Natural killer cell (primary cell): ENCODE measurements around the gene BPNT1. TPM values are rescaled to one million over a fixed set of nuclear protein-coding genes. Genes with fewer than 3 reads are reported as not detected.

Source experiments
- ATAC-seq, 3 donors: fragments of 150-1000 bp in 2 of 3; fragments of 200-7000 bp in 1 of 3; cut with Tn5 transposase; 1 replicate in 1 of 3; 2 replicates in 2 of 3; pipeline ENCODE4 v1.10.0; 2021; ENCODE audit warnings: mild to moderate bottlenecking in 2 of 3, moderate library complexity in 2 of 3
- DNase-seq, 2 donors: peaks; one replicate each; pipeline versions ENCODE4 v3.0.0 to v3.0.0-alpha.2; 2013 to 2021; ENCODE audit warnings: mixed read lengths in 1 of 2
- H3K27ac ChIP-seq: one replicate; pipeline ENCODE4 v1.5.1; 2013; ENCODE audit warnings: mild to moderate bottlenecking, low read length
- H3K27me3 ChIP-seq: one replicate; pipeline ENCODE4 v1.6.1; 2013; ENCODE audit warnings: low read length; ENCODE audit not compliant: control insufficient read depth, insufficient read depth
- H3K36me3 ChIP-seq: one replicate; pipeline ENCODE4 v1.6.1; 2013; ENCODE audit warnings: low read length; ENCODE audit not compliant: control insufficient read depth, insufficient read depth
- H3K4me1 ChIP-seq: one replicate; pipeline ENCODE4 v1.6.1; 2013; ENCODE audit warnings: low read length; ENCODE audit not compliant: control insufficient read depth, insufficient read depth
- H3K4me3 ChIP-seq: one replicate; pipeline ENCODE4 v1.5.1; 2013; ENCODE audit warnings: low read length
- H3K9me3 ChIP-seq: one replicate; pipeline ENCODE4 v1.6.1; 2013; ENCODE audit warnings: low read length; ENCODE audit not compliant: control insufficient read depth, insufficient read depth
- H3K27ac Mint-ChIP-seq, 2 donors: one replicate each; pipeline ENCODE4 v1.8.0; 2022; ENCODE audit warnings: mild to moderate bottlenecking in 2 of 2, mixed read lengths in 2 of 2, moderate library complexity in 1 of 2
- H3K27me3 Mint-ChIP-seq, 2 donors: one replicate each; pipeline ENCODE4 v1.8.0; 2022; ENCODE audit warnings: low read depth in 2 of 2, mixed read lengths in 2 of 2
- H3K36me3 Mint-ChIP-seq: one replicate; pipeline ENCODE4 v1.8.0; 2022; ENCODE audit warnings: mixed read lengths
- H3K4me1 Mint-ChIP-seq, 2 donors: one replicate each; pipeline ENCODE4 v1.8.0; 2022; ENCODE audit warnings: mixed read lengths in 2 of 2
- H3K4me3 Mint-ChIP-seq: one replicate; pipeline ENCODE4 v1.8.0; 2022; ENCODE audit warnings: mild to moderate bottlenecking, moderate library complexity, mixed read lengths
- H3K9me3 Mint-ChIP-seq, 2 donors: one replicate each; pipeline ENCODE4 v1.8.0; 2022; ENCODE audit warnings: mixed read lengths in 2 of 2
- WGBS: methylation state at CpG from one replicate; pipeline ENCODE4 v1.1.7; 2013; ENCODE audit warnings: missing lambda C conversion rate; ENCODE audit not compliant: insufficient coverage; 5-methylcytosine and 5-hydroxymethylcytosine counted together
- intact Hi-C: fragments of 100-400 bp; cut with micrococcal nuclease; formaldehyde crosslinking; loops from one replicate; pipeline ENCODE4 v1.14.2; 2022
- total RNA-seq, 4 donors: library from RNA; stranded (reverse); fragments of 120-200 nt in 1 of 4; gene quantifications; one replicate each; pipeline versions ENCODE4 v1.2.3 to v1.2.4, GENCODE V29; 2013 to 2022
- TF ChIP-seq, protein P1 (sequence below): fragments of 200-600 bp; IDR thresholded peaks from one replicate; pipeline ENCODE4 v1.8.0; 2022; ENCODE audit warnings: antibody characterized with exemption

Gene BPNT1
- total RNA-seq, 3 donors from 2014 or later (not counting 1 experiment from before 2014, with no cell fraction given), result 8.8 to 11.6 (median 8.9) TPM

DNA sequence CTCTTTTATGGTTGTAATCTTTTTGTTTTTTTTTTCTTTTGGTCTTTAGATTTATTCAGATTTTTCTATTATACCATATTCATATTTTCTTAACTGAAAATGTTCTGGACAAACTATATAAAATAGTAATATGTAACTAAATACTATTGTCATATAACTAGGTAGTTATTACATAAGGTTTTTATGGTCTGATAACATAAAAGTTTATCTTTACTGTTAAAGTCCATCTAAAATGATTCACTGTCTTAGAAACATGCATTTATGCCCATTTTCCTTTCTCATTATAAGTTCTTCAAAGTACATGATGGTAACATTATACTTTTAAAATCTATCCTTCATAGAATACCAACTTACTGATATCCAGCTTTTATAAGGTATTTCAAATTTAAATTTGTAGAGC lies 33.5 kb upstream of the BPNT1 start:
- peaks cover 17% of the 10 kb centered on the region for H3K36me3 ChIP-seq
- no peak overlapping the region for H3K4me3 Mint-ChIP-seq
- H3K9me3 Mint-ChIP-seq, result no peaks in the 10 kb centered on the region
- no peak overlapping the region for H3K27ac Mint-ChIP-seq
- H3K4me1 Mint-ChIP-seq, result peaks cover 5 to 8% of the 10 kb centered on the region in 2 donors
- no peaks in the 10 kb centered on the region for H3K36me3 Mint-ChIP-seq
- intact Hi-C loops, result no loop called here
- no peak overlapping the region for H3K27ac ChIP-seq
- no peaks in the 10 kb centered on the region for H3K27me3 ChIP-seq
- no peaks in the 10 kb centered on the region for H3K9me3 ChIP-seq
- no peaks in the 10 kb centered on the region for H3K27me3 Mint-ChIP-seq
- DNase-seq, result no peak
- no peaks in the 10 kb centered on the region for H3K4me1 ChIP-seq
- TF ChIP-seq, protein P1, sequence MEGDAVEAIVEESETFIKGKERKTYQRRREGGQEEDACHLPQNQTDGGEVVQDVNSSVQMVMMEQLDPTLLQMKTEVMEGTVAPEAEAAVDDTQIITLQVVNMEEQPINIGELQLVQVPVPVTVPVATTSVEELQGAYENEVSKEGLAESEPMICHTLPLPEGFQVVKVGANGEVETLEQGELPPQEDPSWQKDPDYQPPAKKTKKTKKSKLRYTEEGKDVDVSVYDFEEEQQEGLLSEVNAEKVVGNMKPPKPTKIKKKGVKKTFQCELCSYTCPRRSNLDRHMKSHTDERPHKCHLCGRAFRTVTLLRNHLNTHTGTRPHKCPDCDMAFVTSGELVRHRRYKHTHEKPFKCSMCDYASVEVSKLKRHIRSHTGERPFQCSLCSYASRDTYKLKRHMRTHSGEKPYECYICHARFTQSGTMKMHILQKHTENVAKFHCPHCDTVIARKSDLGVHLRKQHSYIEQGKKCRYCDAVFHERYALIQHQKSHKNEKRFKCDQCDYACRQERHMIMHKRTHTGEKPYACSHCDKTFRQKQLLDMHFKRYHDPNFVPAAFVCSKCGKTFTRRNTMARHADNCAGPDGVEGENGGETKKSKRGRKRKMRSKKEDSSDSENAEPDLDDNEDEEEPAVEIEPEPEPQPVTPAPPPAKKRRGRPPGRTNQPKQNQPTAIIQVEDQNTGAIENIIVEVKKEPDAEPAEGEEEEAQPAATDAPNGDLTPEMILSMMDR, result no peak
- no peak for ATAC-seq
- H3K4me3 ChIP-seq, result no peak overlapping the region

DNA sequence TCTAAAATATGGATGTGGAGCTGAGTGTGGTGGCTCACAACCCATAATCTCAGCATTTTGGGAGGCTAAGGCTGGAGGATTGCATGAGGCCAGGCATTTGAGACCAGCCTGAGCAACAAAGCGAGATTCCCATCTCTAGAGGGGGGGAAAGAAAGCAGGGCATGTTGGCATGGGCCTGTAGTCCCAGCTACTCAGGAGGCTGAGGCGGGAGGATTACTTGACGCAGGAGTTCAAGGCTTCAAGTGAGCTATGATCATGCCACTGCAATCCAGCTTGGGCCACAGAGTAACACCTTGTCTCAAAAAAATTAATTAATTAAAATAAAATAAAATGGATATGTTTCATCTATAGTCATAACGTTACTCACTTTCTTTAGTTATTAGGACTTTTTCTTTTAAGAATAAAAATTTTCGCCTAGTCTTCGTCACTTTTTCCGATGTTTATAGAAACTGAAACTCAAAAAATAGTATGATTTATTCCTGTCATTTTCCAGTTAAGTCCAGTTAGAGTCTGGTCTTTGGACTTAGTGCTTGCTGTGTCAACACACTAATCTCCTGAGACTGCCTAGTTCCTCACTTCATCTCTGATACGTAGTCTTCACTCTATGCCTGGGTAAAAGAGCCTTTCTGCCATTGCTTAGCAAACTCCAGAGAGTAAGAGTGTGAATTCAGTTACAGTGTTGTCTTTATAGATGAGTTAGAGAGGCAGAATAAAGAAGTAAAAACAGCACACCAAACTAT lies 32.4 kb upstream of the BPNT1 start:
- Mint-ChIP-seq H3K4me1 (peaks cover 5 to 8% of the 10 kb centered on the region in 2 donors), H3K9me3 (no peaks in the 10 kb centered on the region), H3K36me3 (no peaks in the 10 kb centered on the region), H3K4me3 (no peak overlapping the region), H3K27ac (no peak overlapping the region), H3K27me3 (no peaks in the 10 kb centered on the region)
- WGBS, result 96% methylated on average over 4 of the region's 8 CpGs
- H3K9me3 ChIP-seq, result no peaks in the 10 kb centered on the region
- no peak overlapping the region for H3K4me3 ChIP-seq
- H3K36me3 ChIP-seq, result peaks cover 19% of the 10 kb centered on the region
- no peaks in the 10 kb centered on the region for H3K27me3 ChIP-seq
- TF ChIP-seq, protein P1, result no peak
- H3K27ac ChIP-seq, result no peak overlapping the region
- DNase-seq, result no peak
- no peak for ATAC-seq
- intact Hi-C loops, result no loop called here
- H3K4me1 ChIP-seq, result no peaks in the 10 kb centered on the region

DNA sequence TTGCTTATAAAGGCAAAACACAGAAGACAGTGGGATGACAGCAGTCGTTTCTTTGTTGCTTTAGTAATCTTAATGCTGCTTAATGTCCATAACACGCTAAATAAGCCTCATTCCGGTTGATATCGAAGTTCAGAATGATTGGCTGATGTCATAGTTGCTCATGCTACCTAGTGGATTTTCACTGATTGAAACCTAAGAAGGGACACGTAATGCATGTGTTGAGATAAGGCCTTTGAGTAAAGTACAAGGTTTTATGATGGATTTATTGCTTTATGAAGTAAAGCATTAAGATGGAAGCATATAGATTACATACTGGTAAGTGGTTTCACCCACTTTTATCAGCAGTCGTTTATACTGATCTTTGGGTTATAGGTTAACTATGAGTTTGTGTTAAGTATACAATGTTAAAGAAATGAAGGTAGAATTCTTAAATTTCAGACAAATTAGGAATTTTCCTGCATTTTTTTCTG lies 29.5 kb upstream of the BPNT1 start:
- no peak overlapping the region for H3K4me3 ChIP-seq
- Mint-ChIP-seq H3K4me1 (peaks cover 5% of the 10 kb centered on the region in 2 donors), H3K36me3 (no peaks in the 10 kb centered on the region), H3K27ac (no peak overlapping the region), H3K4me3 (no peak overlapping the region), H3K9me3 (no peaks in the 10 kb centered on the region), H3K27me3 (no peaks in the 10 kb centered on the region)
- no peak for DNase-seq
- WGBS, result 96% methylated on average over 5 of the region's 6 CpGs
- H3K9me3 ChIP-seq, result no peaks in the 10 kb centered on the region
- intact Hi-C loops, result no loop called here
- H3K27ac ChIP-seq, result no peak overlapping the region
- no peaks in the 10 kb centered on the region for H3K4me1 ChIP-seq
- peaks cover 30% of the 10 kb centered on the region for H3K36me3 ChIP-seq
- no peaks in the 10 kb centered on the region for H3K27me3 ChIP-seq
- no peak for ATAC-seq
- TF ChIP-seq, protein P1, result no peak
